ENCODE data around the gene TNFSF12. TPM values are rescaled to one million over a fixed set of nuclear protein-coding genes. Genes with fewer than 3 reads are reported as not detected.
A peak's percentile ranks its signal among the peaks of the same experiment; 100 is the strongest.

TNFSF12 gene
- polyA plus RNA-seq, 1 of the 3 experiments (the other 2 are of a cell fraction): 47.6 TPM

- H3K4me3 ChIP-seq (ENCODE audit: low read depth in 2 of 2, low read length in 1 of 2): no peak overlapping the region
- H3K9ac ChIP-seq: no peak overlapping the region
- H3K27ac ChIP-seq (ENCODE audit: low read depth in 2 of 2, low read length in 1 of 2): peak overlapping the region in 1 of 2 experiments; percentile 92; a peak in 1 of 4 replicates
- H3K36me3 ChIP-seq (replicated peaks in 1 of 2; ENCODE audit: control insufficient read depth in 1 of 2, insufficient read depth in 2 of 2, low read length in 1 of 2): peaks cover 53 to 59% of the 10 kb centered on the region in 2 experiments
- H3K27me3 ChIP-seq (ENCODE audit: insufficient read depth): no peaks in the 10 kb centered on the region
- no peaks in the 10 kb centered on the region for H3K9me3 ChIP-seq
- WGBS (ENCODE audit: low lambda C conversion rate): 84% methylated on average over 12 of the region's 17 CpGs
- 0 out of 2 replicates have a peak overlapping the region, but pooled peaks have one; percentile 12 for H3K4me2 ChIP-seq
- no peak for DNase-seq
- POLR2A ChIA-PET: no interaction called here
- no peaks in the 10 kb centered on the region for H3K9me2 ChIP-seq
- H3K4me1 ChIP-seq (ENCODE audit: control insufficient read depth in 1 of 2, insufficient read depth in 2 of 2, low read depth in 1 of 2, low read length in 1 of 2): peaks cover 28 to 33% of the 10 kb centered on the region in 2 experiments
- TF ChIP-seq TEAD4 (IDR thresholded peaks at IDR 0.05; ENCODE audit: borderline replicate concordance, insufficient read depth): no peak
- TF ChIP-seq NFIC (IDR thresholded peaks at IDR 0.05; ENCODE audit: borderline replicate concordance): no peak
- TF ChIP-seq ELF1 (IDR thresholded peaks at IDR 0.05): no peak
- no peak for TF ChIP-seq PBX3 (IDR thresholded peaks at IDR 0.05)
- no peak for TF ChIP-seq EZH2phosphoT487 (IDR thresholded peaks at IDR 0.05; ENCODE audit: borderline replicate concordance, low read depth)
- no peak for TF ChIP-seq TAF1 (IDR thresholded peaks at IDR 0.05; ENCODE audit: borderline replicate concordance, low read depth, low read length)
- no peak for TF ChIP-seq MEF2A (IDR thresholded peaks at IDR 0.05; ENCODE audit: borderline replicate concordance, low read depth)
- no peak for TF ChIP-seq POLR2AphosphoS5 (IDR thresholded peaks at IDR 0.05; ENCODE audit: low read depth, low read length)
- TF ChIP-seq TCF12 (IDR thresholded peaks at IDR 0.05): no peak
- TF ChIP-seq NRF1 (IDR thresholded peaks at IDR 0.05; ENCODE audit: low read depth, low read length): no peak
- no peak for TF ChIP-seq MXI1 (IDR thresholded peaks at IDR 0.05; ENCODE audit: low read depth, low read length)
- no peak for TF ChIP-seq GABPA (IDR thresholded peaks at IDR 0.05; ENCODE audit: low read depth)
- no peak for TF ChIP-seq USF2 (IDR thresholded peaks at IDR 0.05; ENCODE audit: borderline replicate concordance, low read depth, low read length)
- TF ChIP-seq, protein P1, sequence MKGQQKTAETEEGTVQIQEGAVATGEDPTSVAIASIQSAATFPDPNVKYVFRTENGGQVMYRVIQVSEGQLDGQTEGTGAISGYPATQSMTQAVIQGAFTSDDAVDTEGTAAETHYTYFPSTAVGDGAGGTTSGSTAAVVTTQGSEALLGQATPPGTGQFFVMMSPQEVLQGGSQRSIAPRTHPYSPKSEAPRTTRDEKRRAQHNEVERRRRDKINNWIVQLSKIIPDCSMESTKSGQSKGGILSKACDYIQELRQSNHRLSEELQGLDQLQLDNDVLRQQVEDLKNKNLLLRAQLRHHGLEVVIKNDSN (IDR thresholded peaks at IDR 0.05; ENCODE audit: borderline replicate concordance, low read depth): no peak
- TF ChIP-seq CHD2 (IDR thresholded peaks at IDR 0.05; ENCODE audit: low read length, partially characterized antibody): no peak
- TF ChIP-seq, protein P2, sequence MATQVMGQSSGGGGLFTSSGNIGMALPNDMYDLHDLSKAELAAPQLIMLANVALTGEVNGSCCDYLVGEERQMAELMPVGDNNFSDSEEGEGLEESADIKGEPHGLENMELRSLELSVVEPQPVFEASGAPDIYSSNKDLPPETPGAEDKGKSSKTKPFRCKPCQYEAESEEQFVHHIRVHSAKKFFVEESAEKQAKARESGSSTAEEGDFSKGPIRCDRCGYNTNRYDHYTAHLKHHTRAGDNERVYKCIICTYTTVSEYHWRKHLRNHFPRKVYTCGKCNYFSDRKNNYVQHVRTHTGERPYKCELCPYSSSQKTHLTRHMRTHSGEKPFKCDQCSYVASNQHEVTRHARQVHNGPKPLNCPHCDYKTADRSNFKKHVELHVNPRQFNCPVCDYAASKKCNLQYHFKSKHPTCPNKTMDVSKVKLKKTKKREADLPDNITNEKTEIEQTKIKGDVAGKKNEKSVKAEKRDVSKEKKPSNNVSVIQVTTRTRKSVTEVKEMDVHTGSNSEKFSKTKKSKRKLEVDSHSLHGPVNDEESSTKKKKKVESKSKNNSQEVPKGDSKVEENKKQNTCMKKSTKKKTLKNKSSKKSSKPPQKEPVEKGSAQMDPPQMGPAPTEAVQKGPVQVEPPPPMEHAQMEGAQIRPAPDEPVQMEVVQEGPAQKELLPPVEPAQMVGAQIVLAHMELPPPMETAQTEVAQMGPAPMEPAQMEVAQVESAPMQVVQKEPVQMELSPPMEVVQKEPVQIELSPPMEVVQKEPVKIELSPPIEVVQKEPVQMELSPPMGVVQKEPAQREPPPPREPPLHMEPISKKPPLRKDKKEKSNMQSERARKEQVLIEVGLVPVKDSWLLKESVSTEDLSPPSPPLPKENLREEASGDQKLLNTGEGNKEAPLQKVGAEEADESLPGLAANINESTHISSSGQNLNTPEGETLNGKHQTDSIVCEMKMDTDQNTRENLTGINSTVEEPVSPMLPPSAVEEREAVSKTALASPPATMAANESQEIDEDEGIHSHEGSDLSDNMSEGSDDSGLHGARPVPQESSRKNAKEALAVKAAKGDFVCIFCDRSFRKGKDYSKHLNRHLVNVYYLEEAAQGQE (IDR thresholded peaks at IDR 0.05; ENCODE audit: low read depth, low read length): no peak
- no peak for TF ChIP-seq FOXJ3 (CRISPR knock-in tag; IDR thresholded peaks at IDR 0.05)
- CTCF ChIA-PET: interaction anchor here (1.1 to 1.4 kb wide), 2 partner anchors 63 to 110 kb away, joined by 3 read pairs; no protein-coding TSS in a partner anchor
- peaks cover 78% of the 10 kb centered on the region for H3K79me2 ChIP-seq (ENCODE audit: insufficient read depth)
- H4K20me1 ChIP-seq (ENCODE audit: insufficient read depth): peaks cover 61% of the 10 kb centered on the region
- peaks cover 55% of the 10 kb centered on the region for H3F3A ChIP-seq (replicated peaks; ENCODE audit: insufficient read depth)
- H2AFZ ChIP-seq (ENCODE audit: low read depth): no peak overlapping the region
Observed at GRCh38 chr17:7577327-7578199, 28.7 kb downstream of the TNFSF12 start.
